ENCODE data around the gene LRBA.
"Not testable (repeated sequence)": the region's sequence is repeated elsewhere in the genome, so short reads cannot be mapped to it uniquely, and the experiment has no call there.

LRBA gene

GRCh38 chr4:150569384-150569987 lies 445.6 kb downstream of the LRBA start:
- Histone ChIP-seq H3K4me2 (ENCODE audit: low read length, poor library complexity, severe bottlenecking) (no peak overlapping the region), H4K91ac (ENCODE audit: low read length) (no peak overlapping the region), H2AK5ac (ENCODE audit: low read length, severe bottlenecking) (no peak overlapping the region), H3K9ac (ENCODE audit: low read length) (no peak overlapping the region), H3K27me3 (ENCODE audit: control insufficient read depth in 1 of 2, insufficient read depth in 1 of 2, low read length in 2 of 2) (no peaks in the 10 kb centered on the region), H3K14ac (ENCODE audit: low read length in 2 of 2) (no peak overlapping the region), H4K8ac (ENCODE audit: low read length) (no peak overlapping the region), H3K79me1 (replicated peaks; ENCODE audit: low read length, poor library complexity, severe bottlenecking) (peaks cover 8% of the 10 kb centered on the region), H3K4ac (ENCODE audit: low read depth in 1 of 2, low read length in 2 of 2) (no peak overlapping the region), H3K23ac (ENCODE audit: low read length in 2 of 2) (no peak overlapping the region), H3K9me3 (ENCODE audit: control insufficient read depth, low read length) (peaks cover 7% of the 10 kb centered on the region), H2BK120ac (ENCODE audit: low read depth, low read length) (no peak overlapping the region), H2BK15ac (ENCODE audit: low read depth, poor library complexity, severe bottlenecking) (no peak overlapping the region), H3K18ac (ENCODE audit: low read depth in 1 of 2, low read length in 2 of 2) (no peak overlapping the region), H3K4me3 (ENCODE audit: insufficient read depth in 1 of 2, low read depth in 1 of 2, low read length in 2 of 2) (no peak overlapping the region), H2BK5ac (ENCODE audit: low read depth, low read length, poor library complexity, severe bottlenecking) (no peak overlapping the region), H2AFZ (ENCODE audit: low read depth, low read length) (no peak overlapping the region), H3K4me1 (ENCODE audit: control insufficient read depth, insufficient read depth, low read depth, low read length) (peaks cover 2% of the 10 kb centered on the region), H2BK12ac (ENCODE audit: low read length in 2 of 2) (no peak overlapping the region), H3K27ac (ENCODE audit: low read length, poor library complexity, severe bottlenecking) (no peak overlapping the region), H3K36me3 (ENCODE audit: control insufficient read depth in 1 of 2, insufficient read depth in 2 of 2, low read depth in 1 of 2, low read length in 2 of 2) (no peaks in the 10 kb centered on the region)
- DNase-seq, result no peak
- 97% methylated on average over 4 of the region's 5 CpGs for WGBS

- no peak overlapping the region for H3K9ac ChIP-seq (ENCODE audit: low read length)
- DNase-seq, result no peak
- 98% methylated on average over 2 of the region's 3 CpGs for WGBS
These were observed 448.0 kb downstream of the LRBA start for GRCh38 chr4:150567070-150567469.

GRCh38 chr4:150564967-150565366 lies 450.1 kb downstream of the LRBA start:
- H3K4ac ChIP-seq (ENCODE audit: low read depth in 1 of 2, low read length in 2 of 2); H2AFZ ChIP-seq (ENCODE audit: low read depth, low read length); H3K36me3 ChIP-seq (ENCODE audit: control insufficient read depth in 1 of 2, insufficient read depth in 2 of 2, low read depth in 1 of 2, low read length in 2 of 2); H3K27me3 ChIP-seq (ENCODE audit: control insufficient read depth in 1 of 2, insufficient read depth in 1 of 2, low read length in 2 of 2); H4K91ac ChIP-seq (ENCODE audit: low read length); H3K4me3 ChIP-seq (ENCODE audit: insufficient read depth in 1 of 2, low read depth in 1 of 2, low read length in 2 of 2); H2BK12ac ChIP-seq (ENCODE audit: low read length in 2 of 2); H4K8ac ChIP-seq (ENCODE audit: low read length); H3K4me2 ChIP-seq (ENCODE audit: low read length, poor library complexity, severe bottlenecking); H2BK5ac ChIP-seq (ENCODE audit: low read depth, low read length, poor library complexity, severe bottlenecking); H3K14ac ChIP-seq (ENCODE audit: low read length in 2 of 2); H3K9ac ChIP-seq (ENCODE audit: low read length); H2AK5ac ChIP-seq (ENCODE audit: low read length, severe bottlenecking); H3K27ac ChIP-seq (ENCODE audit: low read length, poor library complexity, severe bottlenecking); H3K23ac ChIP-seq (ENCODE audit: low read length in 2 of 2); H3K18ac ChIP-seq (ENCODE audit: low read depth in 1 of 2, low read length in 2 of 2); H2BK15ac ChIP-seq (ENCODE audit: low read depth, poor library complexity, severe bottlenecking); DNase-seq; H3K9me3 ChIP-seq (ENCODE audit: control insufficient read depth, low read length); H2BK120ac ChIP-seq (ENCODE audit: low read depth, low read length); H3K79me1 ChIP-seq (replicated peaks; ENCODE audit: low read length, poor library complexity, severe bottlenecking); H3K4me1 ChIP-seq (ENCODE audit: control insufficient read depth, insufficient read depth, low read depth, low read length): not testable (repeated sequence)
- WGBS, result 100% methylated on average over 1 of the region's 2 CpGs

More at GRCh38 chr4:150567070-150567469, 448.0 kb downstream of the LRBA start:
- Histone ChIP-seq H3K18ac (ENCODE audit: low read depth in 1 of 2, low read length in 2 of 2) (no peak overlapping the region), H2AK5ac (ENCODE audit: low read length, severe bottlenecking) (no peak overlapping the region), H2BK15ac (ENCODE audit: low read depth, poor library complexity, severe bottlenecking) (no peak overlapping the region), H3K14ac (ENCODE audit: low read length in 2 of 2) (no peak overlapping the region), H3K4me3 (ENCODE audit: insufficient read depth in 1 of 2, low read depth in 1 of 2, low read length in 2 of 2) (no peak overlapping the region), H3K27ac (ENCODE audit: low read length, poor library complexity, severe bottlenecking) (no peak overlapping the region), H3K27me3 (ENCODE audit: control insufficient read depth in 1 of 2, insufficient read depth in 1 of 2, low read length in 2 of 2) (no peaks in the 10 kb centered on the region), H3K4me2 (ENCODE audit: low read length, poor library complexity, severe bottlenecking) (no peak overlapping the region), H4K91ac (ENCODE audit: low read length) (no peak overlapping the region), H2BK12ac (ENCODE audit: low read length in 2 of 2) (no peak overlapping the region), H3K9me3 (ENCODE audit: control insufficient read depth, low read length) (peaks cover 7% of the 10 kb centered on the region), H2AFZ (ENCODE audit: low read depth, low read length) (no peak overlapping the region), H4K8ac (ENCODE audit: low read length) (no peak overlapping the region), H3K23ac (ENCODE audit: low read length in 2 of 2) (no peak overlapping the region), H3K4ac (ENCODE audit: low read depth in 1 of 2, low read length in 2 of 2) (no peak overlapping the region), H3K4me1 (ENCODE audit: control insufficient read depth, insufficient read depth, low read depth, low read length) (no peaks in the 10 kb centered on the region), H3K79me1 (replicated peaks; ENCODE audit: low read length, poor library complexity, severe bottlenecking) (peaks cover 4% of the 10 kb centered on the region), H3K36me3 (ENCODE audit: control insufficient read depth in 1 of 2, insufficient read depth in 2 of 2, low read depth in 1 of 2, low read length in 2 of 2) (no peaks in the 10 kb centered on the region), H2BK120ac (ENCODE audit: low read depth, low read length) (no peak overlapping the region), H2BK5ac (ENCODE audit: low read depth, low read length, poor library complexity, severe bottlenecking) (no peak overlapping the region)

- Histone ChIP-seq H3K27me3 (ENCODE audit: control insufficient read depth in 1 of 2, insufficient read depth in 1 of 2, low read length in 2 of 2) (no peaks in the 10 kb centered on the region), H4K91ac (ENCODE audit: low read length) (no peak overlapping the region), H2AFZ (ENCODE audit: low read depth, low read length) (no peak overlapping the region), H2BK5ac (ENCODE audit: low read depth, low read length, poor library complexity, severe bottlenecking) (no peak overlapping the region), H3K4me1 (ENCODE audit: control insufficient read depth, insufficient read depth, low read depth, low read length) (no peaks in the 10 kb centered on the region), H4K8ac (ENCODE audit: low read length) (no peak overlapping the region), H3K4me2 (ENCODE audit: low read length, poor library complexity, severe bottlenecking) (no peak overlapping the region), H3K14ac (ENCODE audit: low read length in 2 of 2) (no peak overlapping the region), H2BK15ac (ENCODE audit: low read depth, poor library complexity, severe bottlenecking) (no peak overlapping the region), H3K4me3 (ENCODE audit: insufficient read depth in 1 of 2, low read depth in 1 of 2, low read length in 2 of 2) (no peak overlapping the region), H3K27ac (ENCODE audit: low read length, poor library complexity, severe bottlenecking) (no peak overlapping the region), H3K9ac (ENCODE audit: low read length) (no peak overlapping the region), H3K18ac (ENCODE audit: low read depth in 1 of 2, low read length in 2 of 2) (no peak overlapping the region), H2AK5ac (ENCODE audit: low read length, severe bottlenecking) (no peak overlapping the region), H3K36me3 (ENCODE audit: control insufficient read depth in 1 of 2, insufficient read depth in 2 of 2, low read depth in 1 of 2, low read length in 2 of 2) (no peaks in the 10 kb centered on the region), H3K79me1 (replicated peaks; ENCODE audit: low read length, poor library complexity, severe bottlenecking) (peaks cover 2% of the 10 kb centered on the region), H3K23ac (ENCODE audit: low read length in 2 of 2) (no peak overlapping the region), H2BK12ac (ENCODE audit: low read length in 2 of 2) (no peak overlapping the region), H2BK120ac (ENCODE audit: low read depth, low read length) (no peak overlapping the region), H3K9me3 (ENCODE audit: control insufficient read depth, low read length) (peaks cover 7% of the 10 kb centered on the region), H3K4ac (ENCODE audit: low read depth in 1 of 2, low read length in 2 of 2) (no peak overlapping the region)
- DNase-seq, result no peak
These were observed 452.3 kb downstream of the LRBA start for GRCh38 chr4:150562751-150563150.
